GM21717 (cell line): ENCODE measurements around the gene TOX2.

Experiments
- ATAC-seq: cut with Tn5 transposase; IDR thresholded peaks from one replicate; pipeline ENCODE4 v1.9.1; 2021; ENCODE audit warnings: mild to moderate bottlenecking, moderate library complexity; ENCODE audit not compliant: unreplicated experiment

TOX2 gene

GRCh38 chr20:43915211-43916072, 790 bp downstream of the TOX2 start:
- ATAC-seq = no peak

- no peak for ATAC-seq
These were observed 1.6 kb downstream of the TOX2 start for GRCh38 chr20:43916073-43916880.

GRCh38 chr20:43916881-43917371, 2.3 kb downstream of the TOX2 start:
- ATAC-seq = no peak

GRCh38 chr20:43917380-43917779, 2.7 kb downstream of the TOX2 start:
- no peak for ATAC-seq

GRCh38 chr20:43919686-43920403, 5.2 kb downstream of the TOX2 start:
- no peak for ATAC-seq

GRCh38 chr20:43920797-43921196, 6.1 kb downstream of the TOX2 start:
- ATAC-seq = no peak

- ATAC-seq = no peak
These were observed 6.7 kb downstream of the TOX2 start for GRCh38 chr20:43921227-43921780.

- no peak for ATAC-seq
These were observed 8.0 kb downstream of the TOX2 start for GRCh38 chr20:43922614-43923013.

- ATAC-seq = no peak
These were observed 8.7 kb downstream of the TOX2 start for GRCh38 chr20:43923322-43923721.

- ATAC-seq = no peak
These were observed 9.3 kb downstream of the TOX2 start for GRCh38 chr20:43923917-43924316.

GRCh38 chr20:43925215-43925614, 10.6 kb downstream of the TOX2 start:
- no peak for ATAC-seq

- no peak for ATAC-seq
These were observed 11.1 kb downstream of the TOX2 start for GRCh38 chr20:43925801-43926200.

- ATAC-seq = no peak
These were observed 11.8 kb downstream of the TOX2 start for GRCh38 chr20:43926287-43927050.

- ATAC-seq = no peak
These were observed 17.3 kb downstream of the TOX2 start for GRCh38 chr20:43931976-43932375.

- ATAC-seq = no peak
These were observed 20.2 kb downstream of the TOX2 start for GRCh38 chr20:43934833-43935232.

- ATAC-seq = no peak
These were observed 21.6 kb downstream of the TOX2 start for GRCh38 chr20:43936104-43936770.

GRCh38 chr20:43936805-43937204, 22.2 kb downstream of the TOX2 start:
- ATAC-seq = no peak

- no peak for ATAC-seq
These were observed 22.9 kb downstream of the TOX2 start for GRCh38 chr20:43937591-43937990.

- no peak for ATAC-seq
These were observed 23.5 kb downstream of the TOX2 start for GRCh38 chr20:43938017-43938655.
